Measurements from ENCODE around the gene TMEM232.

The TMEM232 gene

GRCh38 chr5:110397281-110397680 is 329.2 kb downstream of the TMEM232 start:
- no peak overlapping the region for H3K4me3 ChIP-seq (ENCODE audit: low read depth, low read length)
- TF ChIP-seq CTCF (IDR thresholded peaks at IDR 0.05; ENCODE audit: low read depth, low read length): no peak

GRCh38 chr5:110386782-110387181 is 339.7 kb downstream of the TMEM232 start:
- H3K4me3 ChIP-seq (ENCODE audit: low read depth, low read length): no peak overlapping the region
- no peak for TF ChIP-seq CTCF (IDR thresholded peaks at IDR 0.05; ENCODE audit: low read depth, low read length)

GRCh38 chr5:110383231-110383630 is 343.2 kb downstream of the TMEM232 start:
- H3K4me3 ChIP-seq (ENCODE audit: low read depth, low read length): no peak overlapping the region
- TF ChIP-seq CTCF (IDR thresholded peaks at IDR 0.05; ENCODE audit: low read depth, low read length): no peak

- no peak overlapping the region for H3K4me3 ChIP-seq (ENCODE audit: low read depth, low read length)
- no peak for TF ChIP-seq CTCF (IDR thresholded peaks at IDR 0.05; ENCODE audit: low read depth, low read length)
These were observed 348.5 kb downstream of the TMEM232 start for GRCh38 chr5:110377943-110378342.

- H3K4me3 ChIP-seq (ENCODE audit: low read depth, low read length): no peak overlapping the region
- no peak for TF ChIP-seq CTCF (IDR thresholded peaks at IDR 0.05; ENCODE audit: low read depth, low read length)
These were observed 349.1 kb downstream of the TMEM232 start for GRCh38 chr5:110377361-110377760.

GRCh38 chr5:110376281-110376951 is 350.1 kb downstream of the TMEM232 start:
- H3K4me3 ChIP-seq (ENCODE audit: low read depth, low read length): no peak overlapping the region
- no peak for TF ChIP-seq CTCF (IDR thresholded peaks at IDR 0.05; ENCODE audit: low read depth, low read length)

- no peak overlapping the region for H3K4me3 ChIP-seq (ENCODE audit: low read depth, low read length)
These were observed 354.8 kb downstream of the TMEM232 start for GRCh38 chr5:110371725-110372041.

More at GRCh38 chr5:110371725-110372041, 354.8 kb downstream of the TMEM232 start:
- no peak for TF ChIP-seq CTCF (IDR thresholded peaks at IDR 0.05; ENCODE audit: low read depth, low read length)
